GM19468 (cell line): ENCODE measurements around the gene SLC7A5.
"Not testable (repeated sequence)": the region's sequence is repeated elsewhere in the genome, so short reads cannot be mapped to it uniquely, and the experiment has no call there.

Source experiments
- ATAC-seq: cut with Tn5 transposase; IDR thresholded peaks from one replicate; pipeline ENCODE4 v1.9.1; 2021; ENCODE audit warnings: mild to moderate bottlenecking, moderate library complexity, moderate number of reproducible peaks; ENCODE audit not compliant: unreplicated experiment; ENCODE audit errors: extremely low read depth

Gene SLC7A5

GRCh38 chr16:87806641-87807546, 62.4 kb downstream of the SLC7A5 start:
- ATAC-seq = no peak

- no peak for ATAC-seq
Measured at GRCh38 chr16:87806261-87806640, 63.1 kb downstream of the SLC7A5 start.

DNA sequence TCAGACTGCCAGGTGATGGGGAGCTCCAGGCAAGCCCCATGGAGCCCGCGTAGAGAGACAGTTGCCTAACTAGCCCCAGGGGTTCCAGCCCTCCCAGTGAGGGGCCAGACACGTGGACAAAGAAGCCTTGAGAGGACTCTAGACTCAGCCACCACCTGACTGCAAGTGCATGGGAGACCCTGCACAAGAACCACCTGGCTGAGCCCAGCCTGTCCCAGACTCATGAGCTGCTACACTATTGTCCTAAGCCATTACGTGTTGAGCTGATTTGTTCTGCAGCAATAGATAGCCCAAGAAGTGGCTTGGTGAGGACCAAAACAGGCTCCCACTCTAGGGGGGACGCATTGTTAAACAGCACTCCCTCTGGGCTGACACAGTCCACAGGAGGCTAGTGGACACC, 65.9 kb downstream of the SLC7A5 start:
- no peak for ATAC-seq

DNA sequence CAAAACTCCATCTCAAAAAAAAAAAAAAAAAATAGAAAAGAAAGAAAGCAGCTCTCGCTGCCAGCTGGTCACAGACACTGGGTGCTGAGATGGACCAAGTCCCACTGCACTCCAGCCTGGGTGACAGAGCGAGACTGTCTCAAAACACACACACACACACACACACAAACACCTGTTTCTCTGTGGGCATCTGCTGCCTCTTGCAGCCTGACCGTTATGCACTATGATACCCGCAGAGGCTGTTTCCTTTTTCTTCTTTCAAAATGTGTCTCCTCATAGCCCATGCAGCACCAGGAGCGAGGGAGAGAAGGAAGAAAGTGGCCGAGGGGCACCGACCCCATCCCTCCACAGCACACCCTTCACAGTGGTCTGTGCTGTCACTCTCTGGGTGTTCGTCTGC, 66.6 kb downstream of the SLC7A5 start:
- no peak for ATAC-seq

- no peak for ATAC-seq
Measured at GRCh38 chr16:87801679-87802259, 67.5 kb downstream of the SLC7A5 start.

GRCh38 chr16:87800497-87800896, 68.8 kb downstream of the SLC7A5 start:
- no peak for ATAC-seq

GRCh38 chr16:87795336-87795735, 74.0 kb downstream of the SLC7A5 start:
- no peak for ATAC-seq

DNA sequence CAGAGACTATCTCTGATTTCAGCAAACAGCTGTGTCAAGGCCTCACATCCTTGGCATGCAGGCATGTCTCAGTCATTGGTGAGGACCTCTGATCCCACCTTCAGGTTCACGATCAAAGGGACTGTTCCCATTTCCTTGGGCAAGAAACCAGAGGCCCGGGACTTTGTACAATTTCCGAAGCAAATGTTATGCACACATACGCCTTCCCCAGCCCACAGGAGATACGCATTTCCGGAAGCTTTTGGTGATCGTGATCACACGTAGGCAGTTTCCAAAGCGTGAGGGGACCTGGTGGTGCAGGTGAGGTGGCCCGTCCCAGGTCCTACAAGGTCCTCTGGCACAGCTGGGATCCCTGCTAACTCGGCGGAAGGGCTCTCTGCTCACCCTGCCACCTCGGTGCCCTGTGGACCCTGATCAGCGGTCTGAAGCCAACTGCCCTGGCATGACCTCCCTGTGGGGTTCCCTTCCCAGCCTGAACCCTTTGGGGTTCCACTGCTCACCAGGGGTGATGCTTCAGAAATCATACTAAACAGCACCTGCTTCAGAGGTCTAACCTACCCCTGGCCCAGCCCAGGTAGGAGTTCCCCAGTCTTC, 74.7 kb downstream of the SLC7A5 start:
- no peak for ATAC-seq

DNA sequence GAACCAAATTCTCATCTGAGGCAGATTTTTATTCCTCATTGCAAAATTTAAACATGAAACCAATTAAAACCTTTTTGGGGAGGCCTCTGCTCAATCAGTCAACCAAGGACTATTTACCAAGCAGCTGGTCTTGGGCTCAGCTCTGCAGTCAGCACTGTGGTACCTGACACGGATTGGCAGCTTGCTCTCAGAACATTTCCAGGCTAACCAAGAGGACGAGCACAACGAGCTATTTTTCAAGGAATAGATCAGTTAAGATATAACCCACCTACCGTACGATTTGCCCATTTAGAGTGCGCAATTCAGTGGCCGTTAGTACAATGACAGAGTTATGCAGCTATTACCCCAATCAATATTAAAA, 77.1 kb downstream of the SLC7A5 start:
- ATAC-seq = no peak

DNA sequence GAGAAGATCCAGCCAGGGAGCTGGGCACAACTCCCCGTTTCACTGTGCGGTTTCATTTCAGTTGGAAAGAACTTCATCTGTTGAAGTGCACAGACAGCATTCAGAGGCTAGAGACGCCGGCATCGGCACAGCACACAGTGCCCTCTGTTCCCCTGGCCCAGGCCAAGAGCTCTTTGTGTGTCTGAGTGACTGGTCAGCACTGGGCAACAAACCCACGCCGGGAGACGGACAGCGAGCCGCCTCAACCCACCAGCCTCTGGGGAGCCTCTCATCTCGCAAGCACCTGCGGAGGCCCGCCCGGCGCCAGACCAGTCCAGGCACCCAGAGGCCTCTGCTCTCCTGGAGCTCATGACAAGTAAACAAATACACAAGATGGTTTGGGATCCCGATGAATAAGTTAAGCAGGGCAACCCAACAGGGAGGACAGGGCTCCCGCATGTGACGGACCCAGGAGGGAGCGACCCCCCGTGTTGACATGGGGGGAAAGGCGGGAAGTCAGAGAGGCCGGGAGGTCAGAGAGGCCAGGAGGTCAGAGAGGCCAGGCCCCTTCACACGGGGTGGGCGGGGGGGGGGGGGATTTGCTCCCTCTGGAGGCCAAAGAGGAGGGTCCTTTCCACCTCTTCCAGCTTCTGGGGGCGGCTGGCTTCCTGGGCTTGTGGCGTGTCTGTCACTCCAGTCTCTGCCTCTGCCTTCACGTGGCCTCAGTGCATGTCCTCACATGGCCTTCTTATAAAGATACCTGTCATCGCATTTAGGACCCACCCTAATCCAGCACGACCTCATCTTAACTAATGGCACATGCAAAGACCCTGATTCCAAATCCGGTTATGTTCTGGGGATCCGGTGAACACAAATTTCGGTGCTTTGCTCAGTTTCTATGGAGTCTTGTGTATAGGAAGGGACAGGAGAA, 77.8 kb downstream of the SLC7A5 start:
- ATAC-seq = no peak

- ATAC-seq = no peak
Measured at GRCh38 chr16:87790292-87791100, 78.8 kb downstream of the SLC7A5 start.

DNA sequence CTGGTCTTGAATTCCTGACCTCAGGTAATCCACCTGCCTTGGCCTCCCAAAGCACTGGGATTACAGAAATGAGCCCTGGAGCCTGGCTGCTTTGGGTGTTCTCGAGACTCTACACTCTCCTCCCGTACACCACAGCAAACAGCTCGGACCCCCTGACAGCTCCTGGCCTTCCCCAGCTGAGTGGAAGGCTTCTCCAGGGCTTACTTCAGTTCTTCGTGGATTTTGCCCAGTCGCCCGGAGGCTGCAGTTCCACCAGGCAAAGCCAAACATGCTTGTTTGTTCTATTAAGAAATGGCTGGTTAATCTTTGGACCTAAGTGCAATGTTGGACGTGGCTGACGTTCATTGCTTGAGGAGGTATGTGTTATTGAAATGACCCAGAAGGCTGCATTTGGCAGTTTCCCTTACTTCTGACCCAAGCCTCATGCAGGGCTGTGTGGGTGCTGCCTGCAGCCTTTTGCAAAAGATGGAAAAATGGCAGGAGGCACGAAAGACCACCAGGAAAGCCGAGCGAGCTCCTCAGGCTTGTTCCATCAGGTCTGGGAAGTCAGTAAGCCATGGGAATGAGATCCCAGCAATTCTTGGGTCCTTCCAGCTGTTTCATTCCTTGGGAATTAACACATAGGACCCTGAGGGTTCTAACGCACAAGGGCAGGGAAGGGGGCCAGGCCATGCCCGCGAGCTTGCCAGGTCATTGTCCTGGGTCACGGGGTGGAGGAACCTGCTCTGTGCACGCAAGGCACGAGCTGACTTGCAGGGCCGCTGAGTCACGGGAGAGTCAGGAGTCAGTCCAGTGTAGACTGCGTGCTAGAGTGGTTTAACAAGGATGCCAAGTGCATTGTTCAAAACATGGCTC, 79.6 kb downstream of the SLC7A5 start:
- ATAC-seq = no peak

DNA sequence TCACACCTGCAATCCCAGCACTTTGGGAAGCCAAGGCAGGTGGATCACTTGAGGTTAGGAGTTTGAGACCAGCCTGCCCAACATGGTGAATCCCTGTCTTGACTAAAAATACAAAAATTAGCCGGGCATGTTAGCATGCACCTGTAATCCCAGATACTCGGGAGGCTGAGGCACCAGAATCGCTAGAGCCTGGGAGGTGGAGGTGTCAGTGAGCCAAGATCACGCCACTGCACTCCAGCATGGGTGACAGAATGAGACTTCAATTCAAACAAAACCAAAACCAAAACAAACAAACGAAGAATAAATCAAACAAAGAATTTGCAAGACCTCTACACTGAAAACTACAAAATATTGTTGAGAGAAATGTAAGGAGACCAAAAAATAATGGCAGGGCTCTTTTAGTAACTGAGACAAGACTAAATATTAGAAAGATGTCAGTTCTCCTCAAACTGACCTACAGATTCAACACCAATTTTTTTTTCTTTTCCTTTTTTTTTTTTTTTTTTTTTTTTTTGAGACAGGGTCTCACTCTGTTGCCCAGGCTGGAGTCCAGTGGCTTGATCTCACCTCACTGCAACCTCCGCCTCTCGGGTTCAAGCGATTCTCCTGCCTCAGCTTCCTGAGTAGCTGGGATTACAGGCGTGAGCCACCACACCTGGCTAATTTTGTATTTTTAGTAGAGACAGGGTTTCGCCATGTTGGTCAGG, 80.4 kb downstream of the SLC7A5 start:
- not testable (repeated sequence) for ATAC-seq

DNA sequence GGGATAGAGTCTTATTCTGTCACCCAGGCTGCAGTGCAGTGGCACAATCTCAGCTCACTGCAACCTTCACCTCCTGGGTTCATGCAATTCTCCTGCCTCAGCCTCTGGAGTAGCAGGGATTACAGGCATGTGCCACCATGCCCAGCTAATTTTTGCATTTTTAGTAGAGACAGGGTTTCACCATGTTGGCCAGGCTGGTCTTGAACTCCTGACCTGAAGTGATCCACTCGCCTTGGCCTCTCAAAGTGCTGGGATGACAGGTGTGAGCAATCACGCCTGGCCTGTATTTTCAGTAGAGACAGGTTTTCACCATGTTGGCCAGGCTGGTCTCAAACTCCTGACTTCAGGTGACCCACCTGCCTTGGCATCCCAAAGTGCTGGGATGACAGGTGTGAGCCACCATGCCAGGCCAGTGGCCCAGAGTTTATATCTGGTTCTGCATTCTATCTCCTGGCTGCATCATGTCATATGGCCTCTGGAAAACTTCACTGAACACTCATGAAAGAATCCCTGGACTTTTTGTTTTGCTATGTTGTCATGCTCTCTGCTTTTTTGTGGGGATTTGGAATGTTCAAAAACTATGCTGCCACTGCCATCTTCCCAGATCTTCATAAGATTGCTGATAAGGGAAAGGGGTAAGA, 81.7 kb downstream of the SLC7A5 start:
- ATAC-seq = not testable (repeated sequence)

- ATAC-seq = no peak
Measured at GRCh38 chr16:87784812-87785211, 84.5 kb downstream of the SLC7A5 start.

- ATAC-seq = no peak
Measured at GRCh38 chr16:87782033-87782432, 87.3 kb downstream of the SLC7A5 start.

GRCh38 chr16:87780385-87780989, 88.8 kb downstream of the SLC7A5 start:
- ATAC-seq = no peak
